ENCODE results near the gene NCOR1.
"Not testable (repeated sequence)": the region's sequence is repeated elsewhere in the genome, so short reads cannot be mapped to it uniquely, and the experiment has no call there.

Gene NCOR1

GRCh38 chr17:16181581-16181980, 33.8 kb downstream of the NCOR1 start:
- Histone ChIP-seq H3K4me1 (ENCODE audit: low read length) (peaks cover 1% of the 10 kb centered on the region; the same call in 1 of the 2 replicates), H3F3A (ENCODE audit: insufficient read depth, low read length) (no peaks in the 10 kb centered on the region), H4K20me1 (ENCODE audit: insufficient read depth, low read length) (no peaks in the 10 kb centered on the region; the same call in 1 of the 2 replicates), H3K9ac (ENCODE audit: low read length) (no peak overlapping the region), H2AFZ (ENCODE audit: low read length) (no peak overlapping the region), H3K79me2 (ENCODE audit: low read length) (peaks cover 74% of the 10 kb centered on the region), H3K9me3 (replicated peaks; ENCODE audit: insufficient read depth, low read length) (no peaks in the 10 kb centered on the region), H3K27me3 (replicated peaks; ENCODE audit: insufficient read depth, low read length) (no peaks in the 10 kb centered on the region), H3K36me3 (replicated peaks; ENCODE audit: insufficient read depth, low read length) (0 out of 2 replicates have a peak, but pooled peaks cover 7% of the 10 kb centered on the region), H3K4me2 (ENCODE audit: low read depth, low read length) (no peak overlapping the region), H3K27ac (ENCODE audit: low read length) (no peak overlapping the region), H3K4me3 (ENCODE audit: low read length) (no peak overlapping the region), H3K9me2 (replicated peaks; ENCODE audit: insufficient read depth, low read length) (no peaks in the 10 kb centered on the region)
- TF ChIP-seq CTCF (IDR thresholded peaks at IDR 0.05; ENCODE audit: low read length), result no peak
- no peak for TF ChIP-seq EZH2phosphoT487 (IDR thresholded peaks at IDR 0.05; ENCODE audit: low read length)
- no peak for TF ChIP-seq EZH2 (optimal IDR thresholded peaks at IDR 0.05; ENCODE audit: low read depth, low read length)
- DNase-seq, result no peak

GRCh38 chr17:16178836-16179235, 36.5 kb downstream of the NCOR1 start:
- no peaks in the 10 kb centered on the region for H3F3A ChIP-seq (ENCODE audit: insufficient read depth, low read length)
- TF ChIP-seq EZH2 (optimal IDR thresholded peaks at IDR 0.05; ENCODE audit: low read depth, low read length) (no peak), CTCF (IDR thresholded peaks at IDR 0.05; ENCODE audit: low read length) (no peak), EZH2phosphoT487 (IDR thresholded peaks at IDR 0.05; ENCODE audit: low read length) (no peak)
- H3K9me2 ChIP-seq (replicated peaks; ENCODE audit: insufficient read depth, low read length), result no peaks in the 10 kb centered on the region
- no peak overlapping the region for H3K9ac ChIP-seq (ENCODE audit: low read length)
- no peaks in the 10 kb centered on the region for H3K9me3 ChIP-seq (replicated peaks; ENCODE audit: insufficient read depth, low read length)
- H3K79me2 ChIP-seq (ENCODE audit: low read length), result peaks cover 79% of the 10 kb centered on the region
- H3K4me2 ChIP-seq (ENCODE audit: low read depth, low read length), result no peak overlapping the region
- H3K4me1 ChIP-seq (ENCODE audit: low read length), result peaks cover 4% of the 10 kb centered on the region; the same call in 1 of the 2 replicates
- no peak overlapping the region for H2AFZ ChIP-seq (ENCODE audit: low read length)
- no peak overlapping the region for H3K27ac ChIP-seq (ENCODE audit: low read length)
- DNase-seq, result no peak
- no peaks in the 10 kb centered on the region for H3K27me3 ChIP-seq (replicated peaks; ENCODE audit: insufficient read depth, low read length)
- H3K36me3 ChIP-seq (replicated peaks; ENCODE audit: insufficient read depth, low read length), result 0 out of 2 replicates have a peak, but pooled peaks cover 3% of the 10 kb centered on the region
- no peaks in the 10 kb centered on the region; the same call in 1 of the 2 replicates for H4K20me1 ChIP-seq (ENCODE audit: insufficient read depth, low read length)
- H3K4me3 ChIP-seq (ENCODE audit: low read length), result no peak overlapping the region

GRCh38 chr17:16171613-16172012, 43.7 kb downstream of the NCOR1 start:
- Histone ChIP-seq H3K9me3 (replicated peaks; ENCODE audit: insufficient read depth, low read length) (no peaks in the 10 kb centered on the region), H3K27ac (ENCODE audit: low read length) (no peak overlapping the region), H3K9ac (ENCODE audit: low read length) (no peak overlapping the region), H3K9me2 (replicated peaks; ENCODE audit: insufficient read depth, low read length) (no peaks in the 10 kb centered on the region), H3F3A (ENCODE audit: insufficient read depth, low read length) (no peaks in the 10 kb centered on the region), H3K4me3 (ENCODE audit: low read length) (no peak overlapping the region), H3K4me2 (ENCODE audit: low read depth, low read length) (no peak overlapping the region), H2AFZ (ENCODE audit: low read length) (no peak overlapping the region), H4K20me1 (ENCODE audit: insufficient read depth, low read length) (no peaks in the 10 kb centered on the region), H3K4me1 (ENCODE audit: low read length) (peaks cover 3% of the 10 kb centered on the region; the same call in 1 of the 2 replicates), H3K36me3 (replicated peaks; ENCODE audit: insufficient read depth, low read length) (no peaks in the 10 kb centered on the region), H3K27me3 (replicated peaks; ENCODE audit: insufficient read depth, low read length) (no peaks in the 10 kb centered on the region), H3K79me2 (ENCODE audit: low read length) (peaks cover 42% of the 10 kb centered on the region)
- no peak for DNase-seq
- TF ChIP-seq EZH2 (optimal IDR thresholded peaks at IDR 0.05; ENCODE audit: low read depth, low read length), result no peak
- no peak for TF ChIP-seq EZH2phosphoT487 (IDR thresholded peaks at IDR 0.05; ENCODE audit: low read length)
- no peak for TF ChIP-seq CTCF (IDR thresholded peaks at IDR 0.05; ENCODE audit: low read length)

GRCh38 chr17:16166766-16167165, 48.6 kb downstream of the NCOR1 start:
- H3F3A ChIP-seq (ENCODE audit: insufficient read depth, low read length); H3K4me1 ChIP-seq (ENCODE audit: low read length); H3K4me2 ChIP-seq (ENCODE audit: low read depth, low read length); H3K9me3 ChIP-seq (replicated peaks; ENCODE audit: insufficient read depth, low read length); H3K9me2 ChIP-seq (replicated peaks; ENCODE audit: insufficient read depth, low read length); H4K20me1 ChIP-seq (ENCODE audit: insufficient read depth, low read length); H3K4me3 ChIP-seq (ENCODE audit: low read length); H3K27me3 ChIP-seq (replicated peaks; ENCODE audit: insufficient read depth, low read length); H3K79me2 ChIP-seq (ENCODE audit: low read length); DNase-seq; H3K27ac ChIP-seq (ENCODE audit: low read length); H3K36me3 ChIP-seq (replicated peaks; ENCODE audit: insufficient read depth, low read length); H3K9ac ChIP-seq (ENCODE audit: low read length); H2AFZ ChIP-seq (ENCODE audit: low read length): not testable (repeated sequence)
